Duodenal mucosa (tissue), 2 donors: ENCODE data around the gene CCP110.

Experiments
- H3K27ac ChIP-seq: one replicate; pipeline ENCODE4 v1.7.0; 2013; ENCODE audit warnings: low read depth, low read length
- H3K27me3 ChIP-seq, 2 donors: one replicate each; pipeline ENCODE4 v1.7.0; 2013; ENCODE audit warnings: low read length in 2 of 2, control low read depth in 1 of 2; ENCODE audit not compliant: insufficient read depth in 2 of 2, control insufficient read depth in 1 of 2
- H3K36me3 ChIP-seq, 2 donors: one replicate each; pipeline ENCODE4 v1.7.0; 2013; ENCODE audit warnings: low read length in 2 of 2, control low read depth in 1 of 2; ENCODE audit not compliant: insufficient read depth in 2 of 2, control insufficient read depth in 1 of 2
- H3K4me1 ChIP-seq, 2 donors: one replicate each; pipeline ENCODE4 v1.7.0; 2013; ENCODE audit warnings: low read length in 2 of 2, control low read depth in 1 of 2; ENCODE audit not compliant: insufficient read depth in 2 of 2, control insufficient read depth in 1 of 2
- H3K4me3 ChIP-seq, 2 donors: one replicate each; pipeline ENCODE4 v1.7.0; 2013; ENCODE audit warnings: low read length in 2 of 2, low read depth in 1 of 2
- H3K9ac ChIP-seq, 2 donors: one replicate each; pipeline ENCODE4 v1.7.0; 2013; ENCODE audit warnings: low read length in 2 of 2, low read depth in 1 of 2
- H3K9me3 ChIP-seq, 2 donors: one replicate each; pipeline ENCODE4 v1.7.0; 2013; ENCODE audit warnings: low read length in 2 of 2, control low read depth in 1 of 2; ENCODE audit not compliant: control insufficient read depth in 1 of 2

The CCP110 gene

GRCh38 chr16:19595043-19595767, 71.5 kb downstream of the CCP110 start:
- no peak overlapping the region for H3K27ac ChIP-seq
- no peaks in the 10 kb centered on the region for H3K9me3 ChIP-seq
- no peak overlapping the region for H3K4me3 ChIP-seq
- no peaks in the 10 kb centered on the region for H3K27me3 ChIP-seq
- H3K36me3 ChIP-seq = peaks cover 13 to 38% of the 10 kb centered on the region in 2 donors
- H3K4me1 ChIP-seq = no peaks in the 10 kb centered on the region
- no peak overlapping the region for H3K9ac ChIP-seq

- no peaks in the 10 kb centered on the region for H3K9me3 ChIP-seq
- H3K27ac ChIP-seq = no peak overlapping the region
- H3K27me3 ChIP-seq = no peaks in the 10 kb centered on the region
- peaks cover 5 to 26% of the 10 kb centered on the region in 2 donors for H3K36me3 ChIP-seq
- H3K9ac ChIP-seq = no peak overlapping the region
- no peaks in the 10 kb centered on the region for H3K4me1 ChIP-seq
- no peak overlapping the region for H3K4me3 ChIP-seq
Measured at GRCh38 chr16:19598805-19599510, 75.2 kb downstream of the CCP110 start.

DNA sequence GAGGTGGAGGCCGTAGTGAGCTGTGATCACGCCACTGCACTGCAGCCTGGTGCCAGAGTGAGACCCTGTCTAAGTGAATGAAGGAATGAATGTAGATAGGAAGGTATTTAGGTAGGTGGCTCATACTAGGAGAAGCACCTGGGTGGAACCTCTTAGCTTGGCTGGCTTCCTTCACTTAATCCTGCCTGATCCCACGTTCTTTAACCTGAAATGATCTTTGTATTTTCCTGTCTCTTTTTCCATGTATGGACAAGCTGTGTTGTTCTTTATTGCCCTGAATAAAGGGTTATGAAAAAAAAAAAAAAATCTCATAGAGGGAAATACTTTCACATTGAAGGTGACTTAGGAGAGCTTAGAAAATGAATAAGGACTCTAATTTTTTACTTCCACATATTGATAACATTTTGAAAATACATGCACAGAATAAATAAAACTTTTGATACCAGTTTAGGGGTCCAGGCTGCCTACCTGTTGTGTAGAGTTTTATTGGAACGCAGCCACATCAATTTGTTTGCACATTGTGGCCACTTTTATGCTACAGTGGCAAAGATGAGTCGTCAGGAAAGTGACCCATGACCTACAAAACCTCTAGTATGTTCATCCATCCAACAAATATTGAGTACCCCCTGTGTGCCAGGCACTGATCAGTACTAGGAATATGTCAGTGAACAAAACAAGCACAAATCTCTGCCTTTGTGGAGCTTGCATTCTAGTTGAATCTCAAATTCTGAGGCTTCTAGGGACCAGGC, 76.4 kb downstream of the CCP110 start:
- no peak overlapping the region for H3K27ac ChIP-seq
- H3K4me3 ChIP-seq = no peak overlapping the region
- H3K9ac ChIP-seq = no peak overlapping the region
- H3K27me3 ChIP-seq = no peaks in the 10 kb centered on the region
- H3K9me3 ChIP-seq = no peaks in the 10 kb centered on the region
- H3K36me3 ChIP-seq = peaks cover 5 to 16% of the 10 kb centered on the region in 2 donors
- no peaks in the 10 kb centered on the region for H3K4me1 ChIP-seq

DNA sequence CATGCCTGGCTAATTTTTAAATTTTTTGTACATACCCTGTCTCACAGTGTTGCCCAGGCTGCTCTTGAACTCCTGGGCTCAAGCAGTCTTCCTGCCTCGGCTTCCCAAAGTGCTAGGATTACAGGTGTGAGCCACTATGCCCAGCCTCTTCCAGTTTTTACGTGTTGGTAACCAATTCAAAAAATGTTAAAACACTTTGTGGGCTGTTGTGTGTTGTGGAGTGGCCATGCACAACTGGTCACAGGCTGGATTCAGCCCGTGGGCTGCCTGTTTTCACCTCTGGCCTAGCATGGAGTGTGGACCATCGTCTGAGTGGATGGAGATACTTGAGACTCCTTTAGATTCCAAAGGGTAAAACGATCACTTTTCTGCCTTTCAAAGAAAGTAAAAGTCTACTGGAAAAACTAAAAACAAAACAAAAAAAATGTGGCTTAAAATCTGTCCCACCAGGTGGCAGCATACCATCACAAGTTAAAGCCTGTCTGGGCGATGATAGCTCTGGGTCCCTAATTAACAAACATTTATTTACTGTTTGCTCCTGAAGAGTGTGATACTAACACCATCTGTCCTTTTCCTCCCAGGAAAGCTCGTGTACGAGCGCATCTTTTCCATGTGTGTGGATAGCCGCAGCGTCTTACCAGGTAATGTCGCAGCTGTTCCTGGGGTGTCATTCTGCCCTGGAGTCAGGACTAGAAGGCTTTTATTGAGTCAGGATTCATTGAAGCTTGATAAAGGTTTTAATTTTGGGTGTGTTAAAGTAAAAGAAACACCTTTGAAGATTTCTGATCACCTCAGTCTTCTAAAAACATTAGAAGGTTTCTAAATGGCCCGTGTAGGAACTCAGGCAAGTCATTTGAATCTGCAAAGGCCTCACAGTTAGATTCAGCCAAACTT, 77.6 kb downstream of the CCP110 start:
- H3K9me3 ChIP-seq = no peaks in the 10 kb centered on the region
- H3K9ac ChIP-seq = no peak overlapping the region
- no peak overlapping the region for H3K4me3 ChIP-seq
- no peak overlapping the region for H3K27ac ChIP-seq
- no peaks in the 10 kb centered on the region for H3K4me1 ChIP-seq
- H3K36me3 ChIP-seq = peaks cover 5 to 22% of the 10 kb centered on the region in 2 donors
- no peaks in the 10 kb centered on the region for H3K27me3 ChIP-seq
